HCT116 (cell line): ENCODE measurements around the gene ARFGAP1. TPM values are rescaled to one million over a fixed set of nuclear protein-coding genes. Genes with fewer than 3 reads are reported as not detected.

Experiments used
- ATAC-seq: fragments of 200-7000 bp; cut with Tn5 transposase; 2 replicates; pipeline ENCODE4 v1.9.1; 2020; ENCODE audit warnings: mild to moderate bottlenecking, moderate library complexity
- BruUV-seq: library from RNA; stranded (reverse); fragments of 400-500 nt; replicated peaks from 2 replicates; lab custom pipeline; 2021; lab: Mats Ljungman, UMichigan
- CTCF ChIA-PET: fragments of 300-600 bp; sonication (Branson Sonifier 250); formaldehyde crosslinking; loops from one replicate; lab custom pipeline; 2021; ENCODE audit warnings: antibody characterized with exemption; lab: Charles Lee
- POLR2A ChIA-PET: fragments of 300-600, 350-600 bp; sonication (Branson Sonifier 250); formaldehyde crosslinking; loops from one replicate; lab custom pipeline; 2021; ENCODE audit warnings: antibody characterized with exemption; lab: Charles Lee
- RAD21 ChIA-PET, 2 experiments: fragments of 300-600 bp; sonication (Branson Sonifier 250); formaldehyde crosslinking; loops; one replicate each; lab custom pipeline; 2023; ENCODE audit warnings: low total read pairs in 2 of 2; ENCODE audit not compliant: uncharacterized antibody in 2 of 2, unreplicated experiment in 2 of 2, low non-redundant PET in 1 of 2; lab: Charles Lee
- DNase-seq: peaks from one replicate; pipeline ENCODE4 v3.0.0-alpha.2; 2010; ENCODE audit warnings: low read depth, low spot score
- H2AFZ ChIP-seq: fragments of 200-600 bp; shearing (Covaris generic), sonication (generic); 2 replicates; pipeline ENCODE4 v1.6.1; 2017; ENCODE audit warnings: low read depth, mixed run types, mixed read lengths, antibody characterized with exemption, low read length; ENCODE audit not compliant: poor library complexity, severe bottlenecking
- H3K27ac ChIP-seq: 2 replicates; pipeline ENCODE4 v1.5.1; 2012; ENCODE audit warnings: low read depth, low read length
- H3K27me3 ChIP-seq: fragments of 200-600 bp; sonication (generic); 2 replicates; pipeline ENCODE4 v1.6.1; 2016; ENCODE audit warnings: mixed run types, low read length, mixed read lengths; ENCODE audit not compliant: insufficient read depth
- H3K36me3 ChIP-seq, 2 experiments: fragments of 200-500 bp in 1 of 2; fragments of 200-600 bp in 1 of 2; sonication (Bioruptor generic) in 1 of 2; sonication (generic) in 1 of 2; 2 replicates each; pipeline versions ENCODE4 v1.5.1 to v1.6.1; 2014 to 2016; ENCODE audit warnings: low read length in 2 of 2, inconsistent platforms in 1 of 2, mixed read lengths in 1 of 2, mixed run types in 1 of 2; ENCODE audit not compliant: insufficient read depth in 2 of 2, control insufficient read depth in 1 of 2
- H3K4me1 ChIP-seq, 2 experiments: fragments of 200-600 bp in 1 of 2; sonication (generic) in 1 of 2; 2 replicates each; pipeline versions ENCODE4 v1.5.1 to v1.6.1; 2012 to 2017; ENCODE audit warnings: low read length in 2 of 2, inconsistent platforms in 1 of 2, mild to moderate bottlenecking in 1 of 2, mixed read lengths in 1 of 2, mixed run types in 1 of 2, moderate library complexity in 1 of 2; ENCODE audit not compliant: insufficient read depth in 2 of 2, control insufficient read depth in 1 of 2
- H3K4me2 ChIP-seq: fragments of 200-600 bp; sonication (generic); 2 replicates; pipeline ENCODE4 v1.6.1; 2017; ENCODE audit warnings: mixed run types, low read length, mixed read lengths
- H3K4me3 ChIP-seq, 2 experiments: fragments of 200-600 bp in 1 of 2; sonication (generic) in 1 of 2; replicated peaks in 1 of 2; 2 replicates each; pipeline ENCODE4 v1.5.1; 2011 to 2016; ENCODE audit warnings: low read length in 2 of 2, control low read depth in 1 of 2, low read depth in 1 of 2, mild to moderate bottlenecking in 1 of 2, mixed read lengths in 1 of 2, mixed run types in 1 of 2
- H3K79me2 ChIP-seq: fragments of 200-600 bp; sonication (generic); 2 replicates; pipeline ENCODE4 v1.6.1; 2017; ENCODE audit warnings: mild to moderate bottlenecking, mixed run types, low read length, moderate library complexity, mixed read lengths; ENCODE audit not compliant: insufficient read depth
- H3K9ac ChIP-seq: fragments of 200-600 bp; sonication (generic); 2 replicates; pipeline ENCODE4 v1.6.1; 2016; ENCODE audit warnings: low read length, mixed read lengths
- H3K9me2 ChIP-seq: fragments of 200-600 bp; sonication (generic), shearing (Covaris generic); 2 replicates; pipeline ENCODE4 v1.6.1; 2017; ENCODE audit warnings: mixed run types, mild to moderate bottlenecking, moderate library complexity; ENCODE audit not compliant: insufficient read depth
- H3K9me3 ChIP-seq, 2 experiments: fragments of 200-500 bp in 1 of 2; fragments of 200-600 bp in 1 of 2; sonication (Bioruptor generic) in 1 of 2; sonication (generic) in 1 of 2; 2 replicates each; pipeline ENCODE4 v1.6.1; 2014 to 2017; ENCODE audit warnings: low read length in 2 of 2, mixed read lengths in 2 of 2, inconsistent platforms in 1 of 2, low read depth in 1 of 2, mild to moderate bottlenecking in 1 of 2, mixed run types in 1 of 2, moderate library complexity in 1 of 2; ENCODE audit not compliant: control insufficient read depth in 1 of 2, insufficient read depth in 1 of 2
- H4K20me1 ChIP-seq: fragments of 200-600 bp; sonication (generic), shearing (Covaris generic); 2 replicates; pipeline ENCODE4 v1.6.1; 2017; ENCODE audit warnings: mixed run types, mild to moderate bottlenecking, moderate library complexity; ENCODE audit not compliant: insufficient read depth
- CBX3 ChIP-seq: IDR thresholded peaks from 2 replicates; pipeline ENCODE4 v1.6.1; 2012; ENCODE audit warnings: low read depth
- FOSL1 ChIP-seq: IDR thresholded peaks from 2 replicates; pipeline ENCODE4 v1.6.1; 2012; ENCODE audit warnings: low read depth
- JUND ChIP-seq: IDR thresholded peaks from 2 replicates; pipeline ENCODE4 v1.6.1; 2012
- RAD21 ChIP-seq: IDR thresholded peaks from 2 replicates; pipeline ENCODE4 v1.6.1; 2012; ENCODE audit warnings: low read depth, mild to moderate bottlenecking
- REST ChIP-seq: IDR thresholded peaks from 2 replicates; pipeline ENCODE4 v1.6.1; 2012; ENCODE audit warnings: low read depth
- SIN3A ChIP-seq: IDR thresholded peaks from 2 replicates; pipeline ENCODE4 v1.6.1; 2012; ENCODE audit warnings: low read depth
- SRF ChIP-seq: IDR thresholded peaks from 2 replicates; pipeline ENCODE4 v1.6.1; 2012; ENCODE audit warnings: low read depth
- ZBTB33 ChIP-seq: IDR thresholded peaks from 2 replicates; pipeline ENCODE4 v1.6.1; 2011; ENCODE audit warnings: mild to moderate bottlenecking, low read length, moderate library complexity; ENCODE audit not compliant: insufficient replicate concordance; ENCODE audit errors: extremely low read depth
- ZFX ChIP-seq: fragments of 450-650 bp; IDR thresholded peaks from 2 replicates; pipeline ENCODE4 v1.6.1; 2017
- ZNF274 ChIP-seq: fragments of 200-500 bp; sonication (Bioruptor generic); IDR thresholded peaks from 2 replicates; pipeline ENCODE4 v1.6.1; 2014; ENCODE audit warnings: mild to moderate bottlenecking, low read depth, low read length, inconsistent platforms
- intact Hi-C: fragments of 100-400 bp; cut with micrococcal nuclease; formaldehyde crosslinking; loops from 2 replicates; pipeline ENCODE4 v1.10.0; 2022
- total RNA-seq: library from RNA; stranded (reverse); gene quantifications from one replicate; pipeline ENCODE4 v1.2.1, GENCODE V29; 2021; ENCODE audit not compliant: unreplicated experiment
- TF ChIP-seq, protein P1 (sequence below): IDR thresholded peaks from 2 replicates; pipeline ENCODE4 v1.6.1; 2012
- TF ChIP-seq, protein P2 (sequence below): IDR thresholded peaks from 2 replicates; pipeline ENCODE4 v1.6.1; 2012

ARFGAP1 gene
- total RNA-seq, 1 experiment from 2014 or later = 94.4 TPM

GRCh38 chr20:63289311-63290135 lies 16.9 kb downstream of the ARFGAP1 start:
- Histone ChIP-seq H3K27me3 (no peaks in the 10 kb centered on the region), H3K4me1 (peaks cover 4 to 14% of the 10 kb centered on the region in 2 experiments; a peak in 3 of 4 replicates), H4K20me1 (no peaks in the 10 kb centered on the region), H2AFZ (no peak overlapping the region), H3K9me3 (no peaks in the 10 kb centered on the region), H3K36me3 (peaks cover 0 to 9% of the 10 kb centered on the region in 2 experiments; a peak in 1 of 4 replicates), H3K9ac (no peak overlapping the region), H3K79me2 (no peaks in the 10 kb centered on the region)
- no peak for DNase-seq
- POLR2A ChIA-PET = no interaction called here
- TSS peak; percentile 37 for BruUV-seq
- intact Hi-C loops = loop anchor here (2.0 kb wide), 1 partner anchor 67 kb away; no protein-coding TSS in a partner anchor
- ATAC-seq = no peak
- no peak for TF ChIP-seq SIN3A
- no peak for TF ChIP-seq JUND
- TF ChIP-seq SRF = no peak
- TF ChIP-seq, protein P1, sequence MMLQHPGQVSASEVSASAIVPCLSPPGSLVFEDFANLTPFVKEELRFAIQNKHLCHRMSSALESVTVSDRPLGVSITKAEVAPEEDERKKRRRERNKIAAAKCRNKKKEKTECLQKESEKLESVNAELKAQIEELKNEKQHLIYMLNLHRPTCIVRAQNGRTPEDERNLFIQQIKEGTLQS = no peak
- no peak for TF ChIP-seq CBX3
- TF ChIP-seq ZNF274 = no peak
- no peak for TF ChIP-seq RAD21
- TF ChIP-seq FOSL1 = no peak
- TF ChIP-seq, all 23 proteins: peak for 0
- RAD21 ChIA-PET = no interaction called here
- CTCF ChIA-PET = no interaction called here
- Histone ChIP-seq H3K9me2 (no peaks in the 10 kb centered on the region), H3K4me2 (no peak overlapping the region), H3K27ac (no peak overlapping the region), H3K4me3 (no peak overlapping the region)

GRCh38 chr20:63290136-63290676 lies 17.6 kb downstream of the ARFGAP1 start:
- ChIA-PET CTCF (interaction anchor here (1.9 kb wide), 1 partner anchor 66 kb away, joined by 19 read pairs; no protein-coding TSS in a partner anchor), RAD21 (no interaction called here), POLR2A (no interaction called here)
- H2AFZ ChIP-seq = no peak overlapping the region
- BruUV-seq = no TSS peak
- no peak overlapping the region for H3K9ac ChIP-seq
- no peak overlapping the region; the same call in 1 of the 2 replicates for H3K27ac ChIP-seq
- no peak for DNase-seq
- no peaks in the 10 kb centered on the region for H3K27me3 ChIP-seq
- H3K9me3 ChIP-seq = no peaks in the 10 kb centered on the region
- H3K4me2 ChIP-seq = no peak overlapping the region
- peaks cover 0 to 9% of the 10 kb centered on the region in 2 experiments; a peak in 1 of 4 replicates for H3K36me3 ChIP-seq
- H3K9me2 ChIP-seq = no peaks in the 10 kb centered on the region
- intact Hi-C loops = loop anchor here (2.0 kb wide), 1 partner anchor 67 kb away; no protein-coding TSS in a partner anchor
- no peaks in the 10 kb centered on the region for H4K20me1 ChIP-seq
- H3K4me1 ChIP-seq = peaks cover 4 to 14% of the 10 kb centered on the region in 2 experiments; a peak in 3 of 4 replicates
- ATAC-seq = 0 out of 2 replicates have a peak, but pooled peaks have one; percentile 0
- H3K79me2 ChIP-seq = no peaks in the 10 kb centered on the region
- H3K4me3 ChIP-seq = no peak overlapping the region
- TF ChIP-seq JUND (no peak), REST (no peak), ZFX (no peak), ZBTB33 (no peak), SIN3A (no peak)
- TF ChIP-seq, protein P1 = no peak
- TF ChIP-seq, protein P2, sequence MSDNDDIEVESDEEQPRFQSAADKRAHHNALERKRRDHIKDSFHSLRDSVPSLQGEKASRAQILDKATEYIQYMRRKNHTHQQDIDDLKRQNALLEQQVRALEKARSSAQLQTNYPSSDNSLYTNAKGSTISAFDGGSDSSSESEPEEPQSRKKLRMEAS = no peak
